Choroid plexus epithelial cell (primary cell): ENCODE results near the gene POU5F2.

Experiments
- DNase-seq: peaks from one replicate; pipeline ENCODE4 v3.0.0-alpha.2; 2010; ENCODE audit warnings: low read depth
- H3K4me3 ChIP-seq: 2 replicates; pipeline ENCODE4 v1.5.1; 2011; ENCODE audit warnings: low read depth, mild to moderate bottlenecking, control low read depth, low read length, moderate library complexity
- CTCF ChIP-seq: conservative IDR thresholded peaks from 2 replicates; pipeline ENCODE4 v1.5.1; 2011; ENCODE audit warnings: low read depth, mild to moderate bottlenecking, control low read depth, inconsistent platforms, low read length, moderate library complexity

The POU5F2 gene

GRCh38 chr5:93704996-93705395 is 36.4 kb downstream of the POU5F2 start:
- no peak for DNase-seq
- no peak overlapping the region for H3K4me3 ChIP-seq
- no peak for TF ChIP-seq CTCF

- DNase-seq: no peak
- no peak for TF ChIP-seq CTCF
- no peak overlapping the region for H3K4me3 ChIP-seq
Measured at GRCh38 chr5:93691997-93692396, 49.4 kb downstream of the POU5F2 start.
